H9 (cell line): Measurements from ENCODE around the gene DIAPH2. TPM values are rescaled to one million over a fixed set of nuclear protein-coding genes. Genes with fewer than 3 reads are reported as not detected.

Experiments used
- DNase-seq: peaks from one replicate; pipeline ENCODE4 v3.0.0-alpha.2; 2017
- H2AFZ ChIP-seq: one replicate; pipeline ENCODE4 v1.6.1; 2013; ENCODE audit warnings: mild to moderate bottlenecking, low read length, control low read depth, moderate library complexity
- H2AK5ac ChIP-seq: 2 replicates; pipeline ENCODE4 v1.6.1; 2013; ENCODE audit warnings: low read length, control low read depth, mixed read lengths; ENCODE audit not compliant: insufficient read length
- H2BK120ac ChIP-seq: one replicate; pipeline ENCODE4 v1.6.1; 2013; ENCODE audit warnings: low read depth, mild to moderate bottlenecking, low read length, control low read depth, inconsistent platforms; ENCODE audit not compliant: poor library complexity, severe bottlenecking
- H2BK12ac ChIP-seq: 2 replicates; pipeline ENCODE4 v1.6.1; 2013; ENCODE audit warnings: low read length, control low read depth, mixed read lengths, low read depth; ENCODE audit not compliant: insufficient read length
- H2BK15ac ChIP-seq: 2 replicates; pipeline ENCODE4 v1.6.1; 2013; ENCODE audit warnings: low read depth, low read length, control low read depth
- H2BK20ac ChIP-seq: one replicate; pipeline ENCODE4 v1.6.1; 2013; ENCODE audit warnings: low read depth, mild to moderate bottlenecking, low read length, control low read depth, inconsistent platforms; ENCODE audit not compliant: poor library complexity, severe bottlenecking
- H2BK5ac ChIP-seq: 2 replicates; pipeline ENCODE4 v1.6.1; 2013; ENCODE audit warnings: low read length, control low read depth, mixed read lengths; ENCODE audit not compliant: insufficient read length
- H3K14ac ChIP-seq: 2 replicates; pipeline ENCODE4 v1.6.1; 2013; ENCODE audit warnings: low read length, control low read depth; ENCODE audit not compliant: insufficient read depth
- H3K18ac ChIP-seq: 2 replicates; pipeline ENCODE4 v1.6.1; 2013; ENCODE audit warnings: low read depth, mild to moderate bottlenecking, mixed read lengths, low read length, control low read depth; ENCODE audit not compliant: insufficient read length
- H3K23ac ChIP-seq: 2 replicates; pipeline ENCODE4 v1.6.1; 2013; ENCODE audit warnings: low read length, control low read depth, mixed read lengths, low read depth; ENCODE audit not compliant: insufficient read length
- H3K23me2 ChIP-seq: 2 replicates; pipeline ENCODE4 v1.6.1; 2013; ENCODE audit warnings: low read depth, mild to moderate bottlenecking, mixed read lengths, low read length, control low read depth; ENCODE audit not compliant: insufficient read length, poor library complexity, severe bottlenecking
- H3K27ac ChIP-seq: 2 replicates; pipeline ENCODE4 v1.5.1; 2013; ENCODE audit warnings: low read length, control low read depth, mixed read lengths, low read depth; ENCODE audit not compliant: insufficient read length
- H3K27me3 ChIP-seq: 2 replicates; pipeline ENCODE4 v1.6.1; 2013; ENCODE audit warnings: low read length, control low read depth, inconsistent platforms; ENCODE audit not compliant: insufficient read depth
- H3K4ac ChIP-seq: 2 replicates; pipeline ENCODE4 v1.6.1; 2013; ENCODE audit warnings: low read depth, mild to moderate bottlenecking, control low read depth, inconsistent platforms, low read length, moderate library complexity
- H3K4me1 ChIP-seq: 2 replicates; pipeline ENCODE4 v1.6.1; 2013; ENCODE audit warnings: low read length, control low read depth, inconsistent platforms; ENCODE audit not compliant: insufficient read depth
- H3K4me2 ChIP-seq: 2 replicates; pipeline ENCODE4 v1.6.1; 2013; ENCODE audit warnings: low read length, control low read depth, mixed read lengths; ENCODE audit not compliant: insufficient read length, insufficient read depth
- H3K56ac ChIP-seq: 2 replicates; pipeline ENCODE4 v1.6.1; 2013; ENCODE audit warnings: low read depth, mild to moderate bottlenecking, mixed read lengths, low read length, control low read depth; ENCODE audit not compliant: insufficient read length
- H3K79me1 ChIP-seq: 2 replicates; pipeline ENCODE4 v1.6.1; 2013; ENCODE audit warnings: low read depth, mild to moderate bottlenecking, moderate library complexity, low read length, control low read depth, inconsistent platforms; ENCODE audit not compliant: insufficient read depth, poor library complexity, severe bottlenecking
- H3K79me2 ChIP-seq: 2 replicates; pipeline ENCODE4 v1.6.1; 2013; ENCODE audit warnings: low read length, control low read depth, inconsistent platforms; ENCODE audit not compliant: insufficient read depth
- H3K9ac ChIP-seq: 2 replicates; pipeline ENCODE4 v1.6.1; 2013; ENCODE audit warnings: low read length, control low read depth, mixed read lengths; ENCODE audit not compliant: insufficient read length; ENCODE audit errors: extremely low read depth
- H3K9me3 ChIP-seq: one replicate; pipeline ENCODE4 v1.6.1; 2013; ENCODE audit warnings: low read depth, low read length, inconsistent platforms; ENCODE audit not compliant: control insufficient read depth
- H3T11ph ChIP-seq: one replicate; pipeline ENCODE4 v1.6.1; 2013; ENCODE audit warnings: mild to moderate bottlenecking, low read length, control low read depth, inconsistent platforms
- H4K20me1 ChIP-seq: one replicate; pipeline ENCODE4 v1.6.1; 2013; ENCODE audit not compliant: control insufficient read depth, insufficient read length, insufficient read depth
- H4K5ac ChIP-seq: 2 replicates; pipeline ENCODE4 v1.6.1; 2013; ENCODE audit warnings: low read depth, mild to moderate bottlenecking, mixed read lengths, low read length, control low read depth; ENCODE audit not compliant: insufficient read length
- H4K8ac ChIP-seq: replicated peaks from 2 replicates; pipeline ENCODE4 v1.6.1; 2013; ENCODE audit warnings: low read length, control low read depth, mixed read lengths, low read depth; ENCODE audit not compliant: insufficient read length
- H4K91ac ChIP-seq: 2 replicates; pipeline ENCODE4 v1.6.1; 2013; ENCODE audit warnings: low read depth, mild to moderate bottlenecking, moderate library complexity, mixed read lengths, low read length, control low read depth; ENCODE audit not compliant: insufficient read length
- H3K27ac Mint-ChIP-seq, 3 experiments: 2 replicates in 2 of 3; 3 replicates in 1 of 3; pipeline ENCODE4 v1.8.0; 2020 to 2021; ENCODE audit warnings: mixed read lengths in 3 of 3, mild to moderate bottlenecking in 1 of 3, moderate library complexity in 1 of 3
- H3K27me3 Mint-ChIP-seq: 2 replicates; pipeline ENCODE4 v1.8.0; 2021; ENCODE audit warnings: low read depth, mild to moderate bottlenecking, moderate library complexity, mixed read lengths
- H3K36me3 Mint-ChIP-seq, 3 experiments: 2 replicates in 2 of 3; 3 replicates in 1 of 3; pipeline ENCODE4 v1.8.0; 2020 to 2021; ENCODE audit warnings: low read depth in 3 of 3, mixed read lengths in 3 of 3; ENCODE audit not compliant: insufficient read depth in 1 of 3
- H3K4me1 Mint-ChIP-seq, 2 experiments: 2 replicates each; pipeline ENCODE4 v1.8.0; 2020; ENCODE audit warnings: mixed read lengths in 2 of 2
- H3K4me3 Mint-ChIP-seq, 2 experiments: 2 replicates in 1 of 2; 3 replicates in 1 of 2; pipeline ENCODE4 v1.8.0; 2020 to 2021; ENCODE audit warnings: mild to moderate bottlenecking in 2 of 2, mixed read lengths in 2 of 2, moderate library complexity in 1 of 2
- H3K9me3 Mint-ChIP-seq, 2 experiments: 2 replicates in 1 of 2; 3 replicates in 1 of 2; pipeline ENCODE4 v1.8.0; 2020; ENCODE audit warnings: mild to moderate bottlenecking in 2 of 2, mixed read lengths in 2 of 2, moderate library complexity in 1 of 2
- WGBS: extraction: QIAGEN DNeasy Blood & Tissue Kit; methylation state at CpG from one replicate; pipeline ENCODE4 v1.1.7; 2013; ENCODE audit warnings: missing lambda C conversion rate, low lambda C conversion rate, mixed read lengths; ENCODE audit not compliant: insufficient read length; ENCODE audit errors: extremely low coverage; 5-methylcytosine and 5-hydroxymethylcytosine counted together
- total RNA-seq: library from RNA; stranded (reverse); gene quantifications from 2 replicates; pipeline ENCODE4 v1.2.1, GENCODE V29; 2021
- TF ChIP-seq, protein P1 (sequence below): fragments of 200-600 bp; sonication (generic); conservative IDR thresholded peaks from 3 replicates; pipeline ENCODE4 v1.8.0; 2021; ENCODE audit warnings: antibody characterized with exemption, mild to moderate bottlenecking

Gene DIAPH2
- total RNA-seq, 1 experiment from 2014 or later, result 45.4 TPM

DNA sequence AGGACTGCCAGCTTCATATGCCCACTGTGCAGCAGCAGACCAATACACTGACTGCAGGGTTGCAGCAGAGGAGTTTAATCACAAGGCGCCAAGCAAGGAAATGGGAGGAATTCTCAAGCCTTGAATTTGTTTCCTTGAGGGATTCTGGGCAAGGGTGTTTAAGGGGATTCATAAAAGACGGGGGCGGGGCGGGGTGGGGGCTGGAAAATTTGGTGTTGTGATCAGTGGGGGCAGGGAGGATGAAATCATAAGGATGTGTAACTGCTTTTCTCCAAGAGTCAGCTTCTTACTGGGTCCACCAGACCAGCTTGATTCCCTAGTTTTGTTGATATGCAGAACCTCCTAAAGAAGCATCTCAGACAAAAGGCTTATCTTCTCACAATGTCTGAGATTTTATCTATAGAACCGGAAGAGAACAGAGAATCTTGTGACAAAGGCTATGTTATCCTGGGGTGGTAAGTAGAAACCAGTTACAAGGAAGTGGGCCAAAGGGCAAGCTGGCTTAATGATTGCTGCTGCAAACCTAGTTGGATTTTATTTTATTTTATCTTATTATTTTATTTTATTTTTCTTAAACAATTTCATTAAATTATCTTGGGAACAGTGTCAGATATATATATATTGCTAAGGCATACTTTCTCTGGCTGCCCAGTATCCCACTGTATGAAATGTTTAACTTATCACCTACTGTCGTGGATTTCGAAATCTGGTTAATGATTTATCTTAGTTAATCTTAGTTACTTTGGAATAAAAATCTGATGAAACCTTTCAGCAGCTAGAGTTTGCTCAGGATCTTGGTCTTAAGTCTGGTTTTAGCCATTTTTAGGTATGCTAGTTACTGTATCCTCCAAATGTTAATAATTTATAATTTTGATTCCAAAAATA, 475.5 kb downstream of the DIAPH2 start:
- H3K4ac ChIP-seq, result no peak overlapping the region

More for the DNA sequence above, 475.5 kb downstream of the DIAPH2 start:
- Histone ChIP-seq H3K14ac (no peak overlapping the region), H3K4me1 (peaks cover 2% of the 10 kb centered on the region; the same call in 1 of the 2 replicates), H2BK15ac (no peak overlapping the region), H3K4me2 (peak overlapping the region; percentile 3), H4K8ac (no peak overlapping the region), H3K9me3 (no peaks in the 10 kb centered on the region), H3T11ph (no peak overlapping the region), H2BK12ac (no peak overlapping the region), H3K79me1 (no peaks in the 10 kb centered on the region), H3K23ac (no peak overlapping the region), H3K56ac (no peak overlapping the region), H3K27me3 (no peaks in the 10 kb centered on the region), H3K27ac (no peak overlapping the region), H2BK5ac (no peak overlapping the region), H3K23me2 (no peaks in the 10 kb centered on the region), H2BK20ac (no peak overlapping the region), H3K79me2 (no peaks in the 10 kb centered on the region), H2AK5ac (no peak overlapping the region), H2AFZ (no peak overlapping the region), H4K20me1 (no peaks in the 10 kb centered on the region), H3K18ac (no peak overlapping the region), H4K5ac (no peak overlapping the region), H2BK120ac (no peak overlapping the region), H4K91ac (no peak overlapping the region), H3K9ac (no peak overlapping the region)
- H3K36me3 Mint-ChIP-seq, result no peaks in the 10 kb centered on the region; a peak in 1 of 7 replicates
- peak overlapping the region; percentile 30 to 47; a peak in 2 of 5 replicates for H3K4me3 Mint-ChIP-seq
- no CpG with 5 or more reads among the region's 7 CpGs for WGBS
- no peak for DNase-seq
- H3K9me3 Mint-ChIP-seq, result no peaks in the 10 kb centered on the region
- TF ChIP-seq, protein P1, sequence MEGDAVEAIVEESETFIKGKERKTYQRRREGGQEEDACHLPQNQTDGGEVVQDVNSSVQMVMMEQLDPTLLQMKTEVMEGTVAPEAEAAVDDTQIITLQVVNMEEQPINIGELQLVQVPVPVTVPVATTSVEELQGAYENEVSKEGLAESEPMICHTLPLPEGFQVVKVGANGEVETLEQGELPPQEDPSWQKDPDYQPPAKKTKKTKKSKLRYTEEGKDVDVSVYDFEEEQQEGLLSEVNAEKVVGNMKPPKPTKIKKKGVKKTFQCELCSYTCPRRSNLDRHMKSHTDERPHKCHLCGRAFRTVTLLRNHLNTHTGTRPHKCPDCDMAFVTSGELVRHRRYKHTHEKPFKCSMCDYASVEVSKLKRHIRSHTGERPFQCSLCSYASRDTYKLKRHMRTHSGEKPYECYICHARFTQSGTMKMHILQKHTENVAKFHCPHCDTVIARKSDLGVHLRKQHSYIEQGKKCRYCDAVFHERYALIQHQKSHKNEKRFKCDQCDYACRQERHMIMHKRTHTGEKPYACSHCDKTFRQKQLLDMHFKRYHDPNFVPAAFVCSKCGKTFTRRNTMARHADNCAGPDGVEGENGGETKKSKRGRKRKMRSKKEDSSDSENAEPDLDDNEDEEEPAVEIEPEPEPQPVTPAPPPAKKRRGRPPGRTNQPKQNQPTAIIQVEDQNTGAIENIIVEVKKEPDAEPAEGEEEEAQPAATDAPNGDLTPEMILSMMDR, result no peak
- no peaks in the 10 kb centered on the region for H3K27me3 Mint-ChIP-seq
- peak overlapping the region; percentile 89 to 94 (median 93) for H3K27ac Mint-ChIP-seq
- peaks cover 39% of the 10 kb centered on the region in 2 experiments for H3K4me1 Mint-ChIP-seq
